Measurements from ENCODE around the gene CBL.

DNA sequence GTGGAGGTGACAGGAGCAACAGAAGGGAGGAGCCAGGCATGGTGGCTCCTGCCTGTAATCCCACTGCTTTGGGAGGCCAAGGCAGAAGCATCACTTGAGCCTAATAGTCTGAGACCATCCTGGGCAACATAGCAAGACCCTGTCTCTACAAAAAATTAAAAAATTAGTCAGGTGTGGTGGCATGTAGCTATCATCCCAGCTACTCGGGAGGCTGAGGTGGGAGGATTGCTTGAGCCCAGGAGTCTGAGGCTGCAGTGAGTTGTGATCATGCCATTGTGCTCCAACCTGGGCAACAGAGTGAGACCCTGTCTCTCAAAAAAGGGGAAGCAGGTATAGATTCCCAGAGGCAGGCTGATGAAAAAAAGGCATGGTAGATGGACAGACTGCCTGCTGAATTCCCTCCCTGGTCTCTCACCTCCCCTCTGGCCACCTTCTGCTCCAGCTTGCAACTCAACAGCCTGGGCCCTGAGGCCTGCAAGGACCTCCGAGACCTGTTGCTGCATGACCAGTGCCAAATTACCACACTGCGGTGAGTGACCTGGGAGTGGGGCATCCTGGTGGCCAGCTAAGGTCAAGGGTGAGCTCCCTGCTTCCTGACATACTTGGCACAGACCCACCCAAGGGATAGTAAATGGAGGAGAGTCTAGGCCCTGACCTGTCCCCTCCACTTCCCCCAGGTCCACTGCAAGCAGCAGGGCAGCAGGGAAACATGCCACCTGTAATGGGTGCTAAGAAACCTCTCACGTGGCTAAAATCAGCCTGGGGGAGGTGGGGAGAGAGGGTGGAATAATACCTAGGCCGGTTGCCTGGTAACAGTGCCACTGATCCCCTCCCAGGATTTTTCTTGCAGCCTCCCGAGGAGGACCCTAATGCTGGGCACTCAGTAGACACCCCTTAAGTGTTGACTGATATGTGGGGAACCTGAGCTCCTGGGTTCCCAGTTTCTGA, 25.1 kb upstream of the CBL start:
- TF ChIP-seq, protein P1, sequence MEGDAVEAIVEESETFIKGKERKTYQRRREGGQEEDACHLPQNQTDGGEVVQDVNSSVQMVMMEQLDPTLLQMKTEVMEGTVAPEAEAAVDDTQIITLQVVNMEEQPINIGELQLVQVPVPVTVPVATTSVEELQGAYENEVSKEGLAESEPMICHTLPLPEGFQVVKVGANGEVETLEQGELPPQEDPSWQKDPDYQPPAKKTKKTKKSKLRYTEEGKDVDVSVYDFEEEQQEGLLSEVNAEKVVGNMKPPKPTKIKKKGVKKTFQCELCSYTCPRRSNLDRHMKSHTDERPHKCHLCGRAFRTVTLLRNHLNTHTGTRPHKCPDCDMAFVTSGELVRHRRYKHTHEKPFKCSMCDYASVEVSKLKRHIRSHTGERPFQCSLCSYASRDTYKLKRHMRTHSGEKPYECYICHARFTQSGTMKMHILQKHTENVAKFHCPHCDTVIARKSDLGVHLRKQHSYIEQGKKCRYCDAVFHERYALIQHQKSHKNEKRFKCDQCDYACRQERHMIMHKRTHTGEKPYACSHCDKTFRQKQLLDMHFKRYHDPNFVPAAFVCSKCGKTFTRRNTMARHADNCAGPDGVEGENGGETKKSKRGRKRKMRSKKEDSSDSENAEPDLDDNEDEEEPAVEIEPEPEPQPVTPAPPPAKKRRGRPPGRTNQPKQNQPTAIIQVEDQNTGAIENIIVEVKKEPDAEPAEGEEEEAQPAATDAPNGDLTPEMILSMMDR (IDR thresholded peaks at IDR 0.05) = no peak
- TF ChIP-seq POLR2AphosphoS5 (IDR thresholded peaks at IDR 0.05; ENCODE audit: low read depth, low read length) (no peak), FOXJ3 (CRISPR knock-in tag; IDR thresholded peaks at IDR 0.05) (no peak), GATA2 (CRISPR knock-in tag; IDR thresholded peaks at IDR 0.05) (no peak), SIN3A (IDR thresholded peaks at IDR 0.05; ENCODE audit: borderline replicate concordance, low read depth, low read length) (no peak), TEAD4 (IDR thresholded peaks at IDR 0.05; ENCODE audit: borderline replicate concordance, insufficient read depth) (no peak), RFX5 (IDR thresholded peaks at IDR 0.05; ENCODE audit: low read length) (no peak), EP300 (IDR thresholded peaks at IDR 0.05; ENCODE audit: borderline replicate concordance in 1 of 2, low read depth in 1 of 2, low read length in 1 of 2) (no peak)
- TF ChIP-seq, protein P2, sequence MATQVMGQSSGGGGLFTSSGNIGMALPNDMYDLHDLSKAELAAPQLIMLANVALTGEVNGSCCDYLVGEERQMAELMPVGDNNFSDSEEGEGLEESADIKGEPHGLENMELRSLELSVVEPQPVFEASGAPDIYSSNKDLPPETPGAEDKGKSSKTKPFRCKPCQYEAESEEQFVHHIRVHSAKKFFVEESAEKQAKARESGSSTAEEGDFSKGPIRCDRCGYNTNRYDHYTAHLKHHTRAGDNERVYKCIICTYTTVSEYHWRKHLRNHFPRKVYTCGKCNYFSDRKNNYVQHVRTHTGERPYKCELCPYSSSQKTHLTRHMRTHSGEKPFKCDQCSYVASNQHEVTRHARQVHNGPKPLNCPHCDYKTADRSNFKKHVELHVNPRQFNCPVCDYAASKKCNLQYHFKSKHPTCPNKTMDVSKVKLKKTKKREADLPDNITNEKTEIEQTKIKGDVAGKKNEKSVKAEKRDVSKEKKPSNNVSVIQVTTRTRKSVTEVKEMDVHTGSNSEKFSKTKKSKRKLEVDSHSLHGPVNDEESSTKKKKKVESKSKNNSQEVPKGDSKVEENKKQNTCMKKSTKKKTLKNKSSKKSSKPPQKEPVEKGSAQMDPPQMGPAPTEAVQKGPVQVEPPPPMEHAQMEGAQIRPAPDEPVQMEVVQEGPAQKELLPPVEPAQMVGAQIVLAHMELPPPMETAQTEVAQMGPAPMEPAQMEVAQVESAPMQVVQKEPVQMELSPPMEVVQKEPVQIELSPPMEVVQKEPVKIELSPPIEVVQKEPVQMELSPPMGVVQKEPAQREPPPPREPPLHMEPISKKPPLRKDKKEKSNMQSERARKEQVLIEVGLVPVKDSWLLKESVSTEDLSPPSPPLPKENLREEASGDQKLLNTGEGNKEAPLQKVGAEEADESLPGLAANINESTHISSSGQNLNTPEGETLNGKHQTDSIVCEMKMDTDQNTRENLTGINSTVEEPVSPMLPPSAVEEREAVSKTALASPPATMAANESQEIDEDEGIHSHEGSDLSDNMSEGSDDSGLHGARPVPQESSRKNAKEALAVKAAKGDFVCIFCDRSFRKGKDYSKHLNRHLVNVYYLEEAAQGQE (IDR thresholded peaks at IDR 0.05; ENCODE audit: low read depth, low read length) = no peak
- TF ChIP-seq, protein P3, sequence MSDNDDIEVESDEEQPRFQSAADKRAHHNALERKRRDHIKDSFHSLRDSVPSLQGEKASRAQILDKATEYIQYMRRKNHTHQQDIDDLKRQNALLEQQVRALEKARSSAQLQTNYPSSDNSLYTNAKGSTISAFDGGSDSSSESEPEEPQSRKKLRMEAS (IDR thresholded peaks at IDR 0.05; ENCODE audit: low read depth) = no peak
